RWPE1 (cell line): ENCODE results near the gene AZU1.
A peak's percentile ranks its signal among the peaks of the same experiment; 100 is the strongest.

Source experiments
- CTCF ChIA-PET: fragments of 350-600 bp; sonication (Branson Sonifier 250); formaldehyde crosslinking; extraction: SDS; loops from one replicate; lab custom pipeline; 2021; lab: Yijun Ruan, JAX
- POLR2A ChIA-PET: fragments of 400-600 bp; formaldehyde crosslinking; extraction: SDS; loops from one replicate; lab custom pipeline; 2020; ENCODE audit warnings: antibody characterized with exemption; ENCODE audit not compliant: low non-redundant PET; lab: Yijun Ruan, JAX
- DNase-seq: peaks from one replicate; pipeline ENCODE4 v3.0.0; 2012; ENCODE audit warnings: low spot score
- H3K27ac ChIP-seq: fragments of 450-650 bp; 2 replicates; pipeline ENCODE4 v1.5.1; 2017
- TF ChIP-seq, protein P1 (sequence below): fragments of 450-650 bp; conservative IDR thresholded peaks from 2 replicates; pipeline ENCODE4 v1.5.1; 2017; ENCODE audit warnings: low read depth, mild to moderate bottlenecking

Gene AZU1

DNA sequence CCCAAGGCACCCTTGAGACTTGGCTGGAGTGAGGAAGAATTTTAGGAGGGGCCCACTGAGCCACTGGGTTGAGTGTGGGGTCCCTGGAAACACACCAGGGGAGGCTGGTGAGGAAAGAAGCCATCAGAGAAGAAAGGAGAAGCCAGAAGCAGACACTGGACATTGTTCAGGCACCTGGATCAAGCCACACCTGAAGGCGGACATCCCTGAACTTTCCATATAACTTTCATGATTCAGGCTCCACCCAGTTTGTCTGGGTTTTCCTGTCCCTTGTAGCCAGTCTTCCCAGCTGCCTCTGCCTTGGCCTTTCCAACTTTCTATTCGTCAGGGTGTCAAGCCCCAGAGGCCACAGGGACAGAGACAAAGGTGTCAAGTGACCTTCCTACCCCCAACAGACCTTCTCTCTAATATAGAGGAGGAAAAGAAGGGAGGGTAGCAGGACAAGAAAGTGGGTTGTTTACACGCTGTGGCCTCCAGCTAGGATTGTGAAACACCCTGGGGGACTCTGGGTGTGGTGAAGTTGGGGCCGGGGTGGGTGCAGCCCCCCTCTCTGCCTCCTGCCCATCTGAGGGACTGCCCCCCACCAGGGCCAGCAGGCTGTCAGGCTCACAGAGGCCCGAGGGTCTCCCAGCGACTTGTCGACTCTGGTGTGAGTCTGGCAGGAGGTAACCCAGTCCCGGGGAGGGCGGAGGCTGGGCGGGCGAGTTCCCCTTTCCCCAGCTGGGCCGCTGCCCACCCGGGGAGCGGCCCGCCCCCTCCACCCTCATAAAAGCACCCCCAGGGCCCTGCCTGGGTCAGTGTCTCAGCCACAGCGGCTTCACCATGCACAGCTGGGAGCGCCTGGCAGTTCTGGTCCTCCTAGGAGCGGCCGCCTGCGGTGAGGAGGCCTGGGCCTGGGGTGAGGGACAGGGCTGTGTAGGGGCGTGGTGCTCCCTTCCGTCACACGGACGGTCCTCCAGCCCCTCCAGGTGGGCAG, 31.5 kb downstream of the AZU1 start, which contains the start of gene CFD:
TSS of gene CFD (plus strand) at position 797 of the 976 bp plus-strand sequence. CDS start at position 823, 26 bp downstream.
- no peak for DNase-seq
- peak within 1 kb of the TSS; percentile 62 for H3K27ac ChIP-seq
- TF ChIP-seq, protein P1, sequence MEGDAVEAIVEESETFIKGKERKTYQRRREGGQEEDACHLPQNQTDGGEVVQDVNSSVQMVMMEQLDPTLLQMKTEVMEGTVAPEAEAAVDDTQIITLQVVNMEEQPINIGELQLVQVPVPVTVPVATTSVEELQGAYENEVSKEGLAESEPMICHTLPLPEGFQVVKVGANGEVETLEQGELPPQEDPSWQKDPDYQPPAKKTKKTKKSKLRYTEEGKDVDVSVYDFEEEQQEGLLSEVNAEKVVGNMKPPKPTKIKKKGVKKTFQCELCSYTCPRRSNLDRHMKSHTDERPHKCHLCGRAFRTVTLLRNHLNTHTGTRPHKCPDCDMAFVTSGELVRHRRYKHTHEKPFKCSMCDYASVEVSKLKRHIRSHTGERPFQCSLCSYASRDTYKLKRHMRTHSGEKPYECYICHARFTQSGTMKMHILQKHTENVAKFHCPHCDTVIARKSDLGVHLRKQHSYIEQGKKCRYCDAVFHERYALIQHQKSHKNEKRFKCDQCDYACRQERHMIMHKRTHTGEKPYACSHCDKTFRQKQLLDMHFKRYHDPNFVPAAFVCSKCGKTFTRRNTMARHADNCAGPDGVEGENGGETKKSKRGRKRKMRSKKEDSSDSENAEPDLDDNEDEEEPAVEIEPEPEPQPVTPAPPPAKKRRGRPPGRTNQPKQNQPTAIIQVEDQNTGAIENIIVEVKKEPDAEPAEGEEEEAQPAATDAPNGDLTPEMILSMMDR: no peak
- ChIA-PET POLR2A (no interaction called here), CTCF (interaction anchor here (0.6 to 0.8 kb wide), 3 partner anchors 15 to 212 kb away, joined by 3 read pairs; no protein-coding TSS in a partner anchor)

DNA sequence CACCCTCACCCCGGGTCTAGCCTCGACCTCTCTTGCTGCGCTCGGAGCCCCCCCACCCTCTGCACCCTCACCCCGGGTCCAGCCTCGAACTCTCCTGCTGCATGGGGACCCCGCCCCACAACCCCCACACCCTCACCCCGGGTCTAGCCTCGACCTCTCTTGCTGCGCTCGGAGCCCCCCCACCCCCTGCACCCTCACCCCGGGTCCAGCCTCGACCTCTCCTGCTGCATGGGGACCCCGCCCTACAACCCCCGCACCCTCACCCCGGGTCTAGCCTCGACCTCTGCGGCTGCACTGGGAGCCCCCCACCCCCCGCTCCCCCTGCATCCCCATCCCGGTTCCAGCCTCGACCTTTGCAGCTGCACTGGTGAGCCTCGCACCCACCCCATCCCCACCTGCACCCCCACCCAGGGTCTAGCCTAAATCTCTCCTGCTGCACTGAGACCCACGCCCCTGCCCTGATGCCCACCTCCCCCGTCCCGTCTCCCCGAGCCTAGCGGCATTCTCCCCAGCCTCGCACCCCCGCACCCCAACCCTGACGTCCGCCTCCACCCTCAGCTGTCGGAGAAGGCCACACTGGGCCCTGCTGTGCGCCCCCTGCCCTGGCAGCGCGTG, 33.6 kb downstream of the AZU1 start:
- ChIA-PET CTCF (interaction anchor here (0.6 to 1.0 kb wide), 3 partner anchors 18 to 91 kb away, joined by 3 to 4 read pairs (median 4); no protein-coding TSS in a partner anchor), POLR2A (no interaction called here)
- DNase-seq: no peak
- TF ChIP-seq, protein P1: no peak
- peak overlapping the region; percentile 73 for H3K27ac ChIP-seq

GRCh38 chr19:861756-862580, 34.3 kb downstream of the AZU1 start:
- CTCF ChIA-PET: interaction anchor here (0.6 to 1.0 kb wide), 2 partner anchors 19 to 87 kb away, joined by 3 to 4 read pairs; no protein-coding TSS in a partner anchor
- TF ChIP-seq, protein P1: peak; percentile 41
- peak overlapping the region; percentile 73 for H3K27ac ChIP-seq
- POLR2A ChIA-PET: no interaction called here
- peak; percentile 75 for DNase-seq

- DNase-seq: peak; percentile 63
- TF ChIP-seq, protein P1: no peak
- H3K27ac ChIP-seq: peak overlapping the region; percentile 73
- CTCF ChIA-PET: interaction anchor here (0.6 to 1.6 kb wide), 4 partner anchors 10 to 142 kb away, joined by 3 to 5 read pairs (median 4); no protein-coding TSS in a partner anchor
- POLR2A ChIA-PET: no interaction called here
These were observed 35.1 kb downstream of the AZU1 start for GRCh38 chr19:862581-863314.

- TF ChIP-seq, protein P1: no peak
- no peak for DNase-seq
- ChIA-PET POLR2A (no interaction called here), CTCF (interaction anchor here (0.6 to 1.6 kb wide), 5 partner anchors 9 to 376 kb away, joined by 3 to 5 read pairs (median 4); no protein-coding TSS in a partner anchor)
- peak overlapping the region; percentile 73 for H3K27ac ChIP-seq
These were observed 35.6 kb downstream of the AZU1 start for GRCh38 chr19:863315-863620.
